HepG2 (cell line): ENCODE measurements around the gene INAFM2. TPM values are rescaled to one million over a fixed set of nuclear protein-coding genes. Genes with fewer than 3 reads are reported as not detected.

Source experiments
- ATAC-seq: fragments of 200-7000 bp; cut with Tn5 transposase; 3 replicates; pipeline ENCODE4 v1.9.1; 2020; ENCODE audit warnings: mild to moderate bottlenecking, moderate library complexity
- BruUV-seq: library from RNA; stranded (reverse); fragments of 400-500 nt; replicated peaks from 2 replicates; lab custom pipeline; 2021; lab: Mats Ljungman, UMichigan
- CTCF ChIA-PET: fragments of 300-600 bp; formaldehyde crosslinking; extraction: SDS; loops from one replicate; lab custom pipeline; 2021; ENCODE audit warnings: low total read pairs, inconsistent platforms, low intra/inter-chr PET ratio; lab: Yijun Ruan, JAX
- POLR2A ChIA-PET: fragments of 350-600 bp; sonication (Branson Sonifier 250); formaldehyde crosslinking; loops from one replicate; lab custom pipeline; 2020; ENCODE audit warnings: antibody characterized with exemption, inconsistent platforms; lab: Yijun Ruan, JAX
- DNase-seq: peaks from one replicate; pipeline ENCODE4 v3.0.0-alpha.2; 2015; ENCODE audit warnings: low spot score
- FAIRE-seq: peaks from 3 replicates; lab custom pipeline; 2011; peaks lifted over from hg19 to GRCh38; lab: Jason Lieb, UNC
- H2AFZ ChIP-seq: one replicate; pipeline ENCODE4 v1.6.1; 2011; ENCODE audit warnings: low read length, inconsistent platforms
- H3K27ac ChIP-seq: fragments of 300-600 bp; 3 replicates; pipeline ENCODE4 v1.8.0; 2011; ENCODE audit warnings: mixed run types, mild to moderate bottlenecking, mixed read lengths, low read length, inconsistent platforms; ENCODE audit not compliant: insufficient read depth; ENCODE audit errors: extremely low read length
- H3K27me3 ChIP-seq, 2 experiments: fragments of 200-600 bp in 1 of 2; 2 replicates in 1 of 2; 3 replicates in 1 of 2; pipeline versions ENCODE4 v1.6.0 to v1.8.0; 2011; ENCODE audit warnings: low read length in 2 of 2, mild to moderate bottlenecking in 2 of 2, moderate library complexity in 2 of 2, inconsistent platforms in 1 of 2; ENCODE audit not compliant: insufficient read depth in 2 of 2, control insufficient read depth in 1 of 2
- H3K36me3 ChIP-seq, 2 experiments: fragments of 200-600 bp in 1 of 2; replicated peaks in 1 of 2; 2 replicates in 1 of 2; 3 replicates in 1 of 2; pipeline versions ENCODE4 v1.5.1 to v1.8.0; 2011; ENCODE audit warnings: low read length in 2 of 2, inconsistent platforms in 1 of 2; ENCODE audit not compliant: insufficient read depth in 2 of 2, control insufficient read depth in 1 of 2
- H3K4me1 ChIP-seq: 2 replicates; pipeline ENCODE4 v1.5.1; 2012; ENCODE audit warnings: low read length, inconsistent platforms; ENCODE audit not compliant: insufficient read depth
- H3K4me2 ChIP-seq: 2 replicates; pipeline ENCODE4 v1.6.0; 2011; ENCODE audit warnings: low read depth, low read length, inconsistent platforms
- H3K4me3 ChIP-seq, 3 experiments: fragments of 200-600 bp in 1 of 3; sonication (generic), shearing (Covaris generic) in 1 of 3; replicated peaks in 1 of 3; 2 replicates each; pipeline ENCODE4 v1.5.1; 2011 to 2016; ENCODE audit warnings: low read length in 3 of 3, inconsistent platforms in 2 of 3, low read depth in 2 of 3, mild to moderate bottlenecking in 2 of 3, control low read depth in 1 of 3, mixed read lengths in 1 of 3; ENCODE audit not compliant: insufficient read depth in 1 of 3
- H3K79me2 ChIP-seq: one replicate; pipeline ENCODE4 v1.6.1; 2011; ENCODE audit warnings: low read length, inconsistent platforms; ENCODE audit not compliant: insufficient read depth
- H3K9ac ChIP-seq: 2 replicates; pipeline ENCODE4 v1.6.0; 2011; ENCODE audit warnings: mild to moderate bottlenecking, low read depth, low read length, inconsistent platforms; ENCODE audit not compliant: insufficient read depth
- H3K9me3 ChIP-seq: 2 replicates; pipeline ENCODE4 v1.5.1; 2012; ENCODE audit warnings: mild to moderate bottlenecking, low read length
- H4K20me1 ChIP-seq: 2 replicates; pipeline ENCODE4 v1.6.0; 2011; ENCODE audit warnings: inconsistent platforms, mild to moderate bottlenecking, low read length, moderate library complexity; ENCODE audit not compliant: insufficient read depth
- BCL3 ChIP-seq: sonication (generic); formaldehyde crosslinking; IDR thresholded peaks from 2 replicates; pipeline ENCODE4 v1.5.1; 2020; ENCODE audit warnings: mild to moderate bottlenecking, missing genetic modification reagents, moderate library complexity
- EHMT2 ChIP-seq: fragments of 200-600 bp; sonication (generic); IDR thresholded peaks from 2 replicates; pipeline ENCODE4 v1.7.0; 2017; ENCODE audit warnings: antibody characterized with exemption, low read depth, low read length, borderline replicate concordance
- FOXO1 ChIP-seq: sonication (generic); formaldehyde crosslinking; IDR thresholded peaks from 2 replicates; pipeline ENCODE4 v1.4.0; 2020; ENCODE audit warnings: missing genetic modification reagents
- GABPB1 ChIP-seq: IDR thresholded peaks from 2 replicates; pipeline ENCODE4 v1.6.1; 2016; ENCODE audit warnings: mild to moderate bottlenecking, missing genetic modification reagents, moderate library complexity, missing compliant biosample characterization
- HMGXB4 ChIP-seq, 2 experiments: sonication (generic) in 1 of 2; formaldehyde crosslinking in 1 of 2; IDR thresholded peaks; 2 replicates each; pipeline versions ENCODE4 v1.4.0 to v1.6.1; 2018 to 2020; ENCODE audit warnings: missing genetic modification reagents in 2 of 2, borderline replicate concordance in 1 of 2, low read depth in 1 of 2, mild to moderate bottlenecking in 1 of 2, missing biosample characterization in 1 of 2
- KAT7 ChIP-seq: IDR thresholded peaks from 2 replicates; pipeline ENCODE4 v1.6.1; 2018; ENCODE audit warnings: borderline replicate concordance, missing compliant biosample characterization
- RAD21 ChIP-seq: fragments of 450-650 bp; formaldehyde crosslinking; IDR thresholded peaks from 2 replicates; pipeline ENCODE4 v1.5.0; 2020; ENCODE audit warnings: mild to moderate bottlenecking
- RBFOX2 ChIP-seq: fragments of 200-400 bp; formaldehyde crosslinking; IDR thresholded peaks from 2 replicates; pipeline ENCODE4 v1.6.1; 2017; ENCODE audit warnings: low read depth, mild to moderate bottlenecking, low read length
- REPIN1 ChIP-seq: sonication (generic); formaldehyde crosslinking; IDR thresholded peaks from 2 replicates; pipeline ENCODE4 v1.8.0; 2022; ENCODE audit warnings: missing genetic modification reagents, low read depth, mild to moderate bottlenecking, borderline replicate concordance
- TMF1 ChIP-seq: sonication (generic); formaldehyde crosslinking; IDR thresholded peaks from 2 replicates; pipeline ENCODE4 v1.8.1; 2022; ENCODE audit warnings: low read depth, missing genetic modification reagents
- YY1 ChIP-seq: IDR thresholded peaks from 2 replicates; pipeline ENCODE4 v1.6.1; 2011; ENCODE audit warnings: low read length, low read depth, moderate library complexity, mild to moderate bottlenecking; ENCODE audit not compliant: insufficient read depth, insufficient replicate concordance
- ZFY ChIP-seq: sonication (generic); formaldehyde crosslinking; IDR thresholded peaks from 2 replicates; pipeline ENCODE4 v1.4.0; 2020; ENCODE audit warnings: missing genetic modification reagents
- ZNF512 ChIP-seq: sonication (generic); formaldehyde crosslinking; IDR thresholded peaks from 2 replicates; pipeline ENCODE4 v1.4.0; 2020; ENCODE audit warnings: mild to moderate bottlenecking, missing genetic modification reagents
- ZNF563 ChIP-seq: sonication (generic); formaldehyde crosslinking; IDR thresholded peaks from 2 replicates; pipeline ENCODE4 v1.8.0; 2022; ENCODE audit warnings: mild to moderate bottlenecking, moderate library complexity, missing genetic modification reagents
- ZNF777 ChIP-seq: sonication (generic); formaldehyde crosslinking; IDR thresholded peaks from 2 replicates; pipeline ENCODE4 v1.4.0; 2020; ENCODE audit warnings: missing genetic modification reagents
- WGBS: methylation state at CpG from one replicate; pipeline ENCODE4 v1.1.6; 2017; ENCODE audit warnings: low lambda C conversion rate; 5-methylcytosine and 5-hydroxymethylcytosine counted together
- in situ Hi-C: cut with HindIII; loops from 2 replicates; pipeline ENCODE4 v1.10.0; 2017; ENCODE audit warnings: low pct_unique_long_range_greater_than_20kb; ENCODE audit not compliant: extremely low pct_ligation_motif_present
- intact Hi-C: fragments of 100-400 bp; cut with micrococcal nuclease; formaldehyde crosslinking; loops from one replicate; pipeline ENCODE4 v1.10.0; 2022; ENCODE audit not compliant: unreplicated experiment
- polyA plus RNA-seq, 8 experiments: library from polyadenylated mRNA; depleted of rRNA in 3 of 8; stranded (reverse) in 7 of 8; unstranded in 1 of 8; fragments of >200 nt; fragmentation: Illumina TruSeq in 4 of 8; extraction: Trizol in 4 of 8; gene quantifications; 2 replicates each; pipeline versions ENCODE4 v1.2.1 to v1.2.3, GENCODE V29; 2011 to 2016; ENCODE audit warnings: low read depth in 4 of 8, missing spikeins in 1 of 8, mixed read lengths in 1 of 8; ENCODE audit not compliant: insufficient read depth in 1 of 8
- total RNA-seq, 5 experiments: library from RNA; depleted of rRNA; stranded (reverse); fragments of >200 nt; fragmentation: Illumina TruSeq; extraction: Trizol; gene quantifications; 2 replicates each; pipeline ENCODE4 v1.2.3, GENCODE V29; 2016; ENCODE audit warnings: low read depth in 1 of 5

Gene INAFM2
- total and polyA plus RNA-seq, 2 of the 13 experiments (the other 11 are each of a cell fraction or from before 2014, with no cell fraction given) = 5.5 to 6.5 TPM

GRCh38 chr15:40323953-40324937 lies 753 bp downstream of the INAFM2 start:
- WGBS = 10% methylated on average over 15 of the region's 101 CpGs
- H3K9ac ChIP-seq = peak overlapping the region; percentile 64; the same call in 1 of the 2 replicates
- H2AFZ ChIP-seq = no peak overlapping the region

More at GRCh38 chr15:40323953-40324937, 753 bp downstream of the INAFM2 start:
- Histone ChIP-seq H4K20me1 (no peaks in the 10 kb centered on the region), H3K36me3 (no peaks in the 10 kb centered on the region), H3K4me3 (peak overlapping the region; percentile 36 to 75 (median 75); a peak in 5 of 6 replicates), H3K79me2 (no peaks in the 10 kb centered on the region), H3K27me3 (peaks cover 0 to 7% of the 10 kb centered on the region in 2 experiments; a peak in 1 of 5 replicates), H3K27ac (no peak overlapping the region), H3K4me1 (peaks cover 52% of the 10 kb centered on the region), H3K9me3 (no peaks in the 10 kb centered on the region), H3K4me2 (peak overlapping the region; percentile 71)
- DNase-seq (no peak), ATAC-seq (no peak), FAIRE-seq (no peak)
- ChIA-PET CTCF (interaction anchor here (2.8 to 4.6 kb wide), 2 partner anchors 14 to 98 kb away, joined by 12 to 19 read pairs; no protein-coding TSS in a partner anchor), POLR2A (interaction anchor here (1.3 to 3.3 kb wide), 2 partner anchors 10 to 15 kb away, joined by 3 to 21 read pairs; partner anchors contain the start of gene CCDC9B)
- BruUV-seq = no TSS peak
- intact Hi-C loops (loop anchor here (5.0 kb wide), 1 partner anchor 98 kb away; no protein-coding TSS in a partner anchor), in situ Hi-C loops (no loop called here)
- TF ChIP-seq BCL3 (0 out of 2 replicates have a peak, but pooled peaks have one; percentile 25), RAD21 (0 out of 2 replicates have a peak, but pooled peaks have one; percentile 9), ZNF777 (CRISPR knock-in tag) (peak; percentile 75; the same call in 1 of the 2 replicates), ZFY (CRISPR knock-in tag) (peak; percentile 4; the same call in 1 of the 2 replicates), YY1 (peak; percentile 67), FOXO1 (CRISPR knock-in tag) (no peak), REPIN1 (CRISPR knock-in tag) (0 out of 2 replicates have a peak, but pooled peaks have one; percentile 18), EHMT2 (no peak), ZNF563 (CRISPR knock-in tag) (0 out of 2 replicates have a peak, but pooled peaks have one; percentile 28), RBFOX2 (0 out of 2 replicates have a peak, but pooled peaks have one; percentile 1), KAT7 (CRISPR knock-in tag) (no peak), TMF1 (CRISPR knock-in tag) (peak; percentile 28; the same call in 1 of the 2 replicates), GABPB1 (0 out of 2 replicates have a peak, but pooled peaks have one; percentile 35), HMGXB4 (CRISPR knock-in tag; IDR thresholded peaks at IDR 0.05; ENCODE audit: borderline replicate concordance in 1 of 2, low read depth in 1 of 2) (0 out of 4 replicates have a peak, but pooled peaks of 1 of the 2 experiments have one; percentile 6), ZNF512 (no peak)
